Effector CD8-positive, alpha-beta T cell (primary cell): ENCODE data around the gene KANTR.
"Not testable (repeated sequence)": the region's sequence is repeated elsewhere in the genome, so short reads cannot be mapped to it uniquely, and the experiment has no call there.

Source experiments
- DNase-seq: peaks from one replicate; lab custom pipeline; 2025; lab: John Stamatoyannopoulos, UW

Gene KANTR

DNA sequence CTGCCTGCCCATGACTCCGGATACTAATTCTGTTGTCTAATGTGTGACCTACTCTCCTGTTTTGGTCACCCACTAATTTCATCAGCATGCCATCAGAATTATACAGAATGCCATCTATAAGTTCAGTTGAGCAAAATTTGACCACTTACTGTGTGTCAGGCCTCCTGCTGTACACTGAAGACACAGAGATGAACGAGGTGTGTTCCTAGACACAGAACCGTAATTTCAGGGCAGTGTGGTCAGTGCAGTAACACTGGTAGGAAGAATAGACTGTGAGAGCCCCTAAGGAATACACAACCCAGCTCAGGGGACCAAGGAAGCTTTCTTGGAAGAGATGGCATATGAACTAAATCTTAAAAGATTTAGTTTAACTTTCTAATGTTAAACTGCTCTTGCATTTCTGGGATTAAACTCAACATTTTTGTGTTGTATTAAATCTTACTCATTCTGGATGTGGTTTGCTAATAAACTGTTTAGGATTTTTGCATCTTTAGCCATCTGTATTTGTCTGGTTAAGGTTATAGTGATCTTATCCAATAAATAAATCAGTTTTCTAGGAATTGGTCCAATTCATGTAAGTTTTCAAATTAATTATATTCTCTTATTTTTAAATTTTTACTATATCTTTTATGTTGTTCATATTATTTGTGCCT lies 34.3 kb downstream of the KANTR start:
- no peak for DNase-seq

DNA sequence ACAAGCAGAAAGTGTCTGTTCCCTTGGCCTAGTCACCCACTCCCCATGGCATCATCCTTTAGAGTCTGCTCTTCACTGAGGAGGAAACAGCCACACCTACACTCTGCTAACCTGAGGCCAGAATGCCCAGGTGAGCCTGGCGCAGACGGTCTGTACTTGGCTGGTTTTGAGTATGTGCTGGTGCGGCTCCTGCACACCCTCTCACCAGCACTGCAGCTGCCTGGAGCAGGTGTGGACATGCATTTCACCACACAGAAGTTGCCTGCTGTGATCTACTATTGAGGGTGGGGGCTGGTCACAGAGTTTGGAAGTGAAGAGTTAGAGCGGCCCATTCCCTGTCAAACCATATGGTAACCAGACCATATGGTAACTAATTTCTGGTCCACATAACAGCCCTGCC lies 39.5 kb downstream of the KANTR start:
- no peak for DNase-seq

DNA sequence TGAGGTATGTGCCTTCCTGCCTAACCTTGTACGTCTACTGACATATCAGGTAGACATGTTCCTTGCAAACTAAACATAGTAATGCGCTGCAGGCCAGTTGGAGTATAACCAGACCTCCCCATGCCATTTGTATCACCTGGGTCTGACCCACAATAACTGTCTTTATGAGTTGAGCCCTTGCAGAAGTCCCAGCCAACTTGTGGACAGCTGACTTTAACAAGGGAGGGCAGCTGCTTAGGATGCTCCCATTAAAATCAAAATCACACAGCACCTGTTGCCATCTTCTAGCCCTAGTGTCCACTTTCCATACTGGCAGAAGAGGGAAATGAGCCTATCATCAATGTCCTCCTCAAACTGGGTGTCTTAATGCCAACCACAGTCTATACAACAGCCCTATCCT lies 41.6 kb downstream of the KANTR start:
- no peak for DNase-seq

DNA sequence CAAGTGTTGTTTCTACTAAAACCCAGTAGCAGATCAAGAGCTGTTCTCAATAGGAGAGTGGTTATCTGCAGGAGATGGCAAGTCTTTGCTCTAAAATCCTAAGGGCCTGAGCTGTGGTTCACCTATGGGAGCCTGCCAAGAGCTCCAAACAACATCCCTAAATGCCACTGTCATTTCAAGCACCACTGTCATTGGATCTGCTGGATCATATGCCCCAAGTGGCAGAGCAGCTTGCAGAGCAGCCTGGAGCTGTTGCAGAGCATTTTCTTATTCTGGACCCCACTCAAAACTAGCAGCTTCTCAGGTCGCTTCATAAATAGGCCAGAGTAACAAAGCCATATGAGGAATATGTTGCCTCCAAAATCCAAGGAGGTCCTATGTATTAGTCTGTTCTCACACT lies 59.6 kb downstream of the KANTR start:
- no peak for DNase-seq

DNA sequence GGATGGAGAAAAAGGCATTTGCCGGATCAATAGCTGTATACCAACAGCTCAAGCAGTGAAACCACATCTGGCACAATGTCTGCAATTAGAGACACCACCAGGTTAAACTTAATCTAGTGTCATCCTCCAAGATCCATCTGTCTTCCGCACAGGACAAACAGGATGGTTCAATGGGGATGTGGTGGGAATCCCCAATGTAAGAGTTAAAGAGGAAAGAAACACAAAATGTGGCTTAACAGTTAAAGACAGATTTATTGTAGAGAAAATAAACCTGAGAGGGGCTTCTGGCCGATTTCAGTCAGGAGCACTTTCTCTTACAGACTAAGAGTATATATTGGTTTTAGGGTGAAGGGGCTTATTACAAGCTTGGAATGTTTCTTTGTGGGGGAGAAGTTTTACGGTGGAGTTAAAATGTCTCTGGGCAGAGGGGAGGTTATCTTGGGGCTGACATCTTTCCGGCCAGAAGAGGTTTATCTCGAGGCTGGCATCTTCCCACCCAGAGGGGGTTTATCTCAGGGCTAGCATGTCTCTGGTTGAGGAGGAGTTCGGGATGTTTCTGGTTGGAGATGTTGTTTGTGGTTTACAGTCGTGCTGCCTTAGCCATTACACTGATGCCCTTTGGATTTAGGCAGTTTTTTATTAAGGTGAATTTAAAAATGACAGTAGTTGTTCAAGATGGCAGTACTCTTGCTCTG lies 61.7 kb downstream of the KANTR start:
- no peak for DNase-seq

DNA sequence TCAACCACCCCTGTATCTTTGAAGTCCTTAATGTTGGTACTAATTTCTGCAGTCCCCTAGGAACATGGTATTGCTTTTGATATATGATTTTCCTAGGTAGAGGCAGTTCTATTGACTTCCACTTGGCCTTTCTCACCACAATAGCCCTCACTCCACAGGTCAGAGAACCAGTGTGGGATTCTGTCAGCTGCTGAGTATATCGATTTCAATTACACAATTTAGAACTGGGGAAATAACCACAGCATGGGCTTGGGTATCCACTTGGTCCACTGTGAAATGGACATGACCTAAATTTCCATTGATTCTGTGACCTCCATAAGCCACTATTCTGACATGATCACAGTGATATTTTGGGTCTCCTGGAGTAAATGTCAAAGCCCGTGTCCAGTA lies 62.3 kb downstream of the KANTR start:
- no peak for DNase-seq

DNA sequence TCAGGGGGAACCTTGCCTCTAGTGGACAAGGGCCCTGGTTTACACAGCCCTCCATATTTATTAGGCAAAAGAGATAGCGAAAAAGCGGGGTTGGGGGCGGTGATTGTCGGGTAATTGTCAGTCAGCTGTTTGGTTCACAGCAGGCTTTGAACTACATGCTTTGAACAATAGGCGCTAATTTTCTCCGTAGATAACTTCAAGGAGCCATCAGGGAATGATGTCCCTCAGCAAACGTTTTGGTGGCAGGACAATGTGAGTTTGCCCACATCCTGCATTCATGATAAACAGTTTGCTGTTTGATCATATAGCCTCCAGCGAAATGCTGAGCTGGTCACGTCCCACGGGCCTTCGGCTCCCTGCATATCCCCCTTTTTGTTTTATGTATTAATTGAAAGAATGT lies 65.2 kb downstream of the KANTR start:
- no peak for DNase-seq

DNA sequence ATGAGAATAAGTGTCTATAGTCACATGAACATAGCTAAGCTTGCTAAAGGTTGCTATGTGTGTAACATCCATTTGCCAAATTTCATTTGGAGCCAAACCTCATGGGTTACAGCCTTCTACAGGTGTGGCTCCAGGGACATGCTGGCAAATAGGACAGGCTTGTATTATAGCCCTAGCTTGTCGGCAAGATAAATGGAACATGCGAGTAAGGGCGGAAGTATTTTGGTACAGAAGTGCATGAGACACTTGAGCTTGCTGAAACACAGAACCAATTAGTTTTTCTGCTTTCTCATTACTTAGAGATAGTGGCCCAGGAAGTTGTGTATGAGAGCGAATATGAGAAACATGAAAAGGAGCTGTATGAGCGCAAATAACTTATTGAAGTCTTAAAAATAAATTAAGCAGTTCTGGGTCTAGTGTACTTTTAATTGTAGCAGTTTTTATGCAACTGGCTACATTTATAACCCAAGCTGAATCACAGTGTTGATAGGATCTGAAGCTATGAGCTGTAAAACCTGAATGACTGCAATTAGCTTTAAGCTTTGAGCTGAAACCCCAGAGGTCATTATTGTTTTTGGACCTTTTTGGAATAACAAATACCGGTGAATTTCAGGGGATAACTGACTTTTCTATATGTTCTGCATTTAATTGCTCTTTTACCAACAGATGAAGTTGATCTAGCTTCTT lies 66.5 kb downstream of the KANTR start:
- no peak for DNase-seq

DNA sequence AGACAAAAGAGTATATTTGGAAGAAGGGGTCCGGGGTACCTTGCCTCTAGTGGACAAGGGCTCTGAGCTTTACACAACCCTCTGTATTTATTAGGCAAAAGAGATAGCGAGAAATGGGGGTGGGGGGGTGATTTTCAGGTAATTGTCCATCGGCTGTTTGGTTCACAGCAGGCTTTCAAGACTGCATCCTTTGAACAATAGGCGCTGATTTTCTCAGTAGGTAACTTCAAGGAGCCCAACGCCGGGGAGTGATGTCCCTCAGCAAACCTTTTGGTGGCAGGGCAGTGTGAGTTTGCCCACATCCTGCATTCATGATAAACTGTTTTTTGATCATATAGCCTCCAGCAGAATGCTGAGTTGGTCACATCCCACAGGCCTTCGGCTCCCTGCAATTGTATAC lies 69.5 kb downstream of the KANTR start:
- DNase-seq = no peak

DNA sequence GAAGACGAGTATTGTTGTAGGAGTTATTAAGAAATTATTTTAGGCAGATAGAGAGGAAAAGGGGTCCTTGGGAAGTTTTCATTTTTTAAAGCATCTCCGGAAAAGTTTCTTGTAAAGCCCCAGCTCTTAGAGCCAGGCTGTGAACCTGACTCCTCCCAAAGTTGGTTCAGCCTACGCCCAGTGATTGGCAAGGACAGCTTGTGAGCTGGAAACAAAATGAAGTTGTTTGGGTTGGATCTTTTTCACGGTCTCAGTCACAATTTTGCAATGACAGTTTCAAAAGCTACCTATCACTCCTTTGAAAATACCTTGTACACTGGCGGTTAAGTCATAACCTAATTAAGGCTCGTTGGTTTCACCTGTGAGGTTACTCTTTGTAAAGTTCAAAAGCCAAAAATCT lies 70.6 kb downstream of the KANTR start:
- DNase-seq = not testable (repeated sequence)

DNA sequence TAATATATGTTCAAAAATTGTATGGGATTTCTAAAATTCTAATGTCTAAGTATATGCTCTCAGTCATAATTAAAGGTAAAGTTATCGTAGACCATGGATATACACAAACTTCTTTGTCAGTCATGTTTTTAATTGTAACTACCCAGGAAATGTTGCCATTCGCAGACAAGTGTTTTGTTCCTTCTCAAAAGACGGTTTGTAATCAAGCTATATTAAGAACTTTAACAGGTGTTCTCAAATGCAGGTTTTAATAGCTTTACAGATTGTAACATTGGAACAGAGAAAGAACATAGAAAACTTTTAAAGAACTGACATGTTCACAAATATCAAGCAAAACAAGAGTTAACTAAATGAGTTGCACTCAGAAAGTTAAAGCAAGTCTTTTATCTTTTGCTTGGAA lies 72.2 kb downstream of the KANTR start:
- DNase-seq = no peak

DNA sequence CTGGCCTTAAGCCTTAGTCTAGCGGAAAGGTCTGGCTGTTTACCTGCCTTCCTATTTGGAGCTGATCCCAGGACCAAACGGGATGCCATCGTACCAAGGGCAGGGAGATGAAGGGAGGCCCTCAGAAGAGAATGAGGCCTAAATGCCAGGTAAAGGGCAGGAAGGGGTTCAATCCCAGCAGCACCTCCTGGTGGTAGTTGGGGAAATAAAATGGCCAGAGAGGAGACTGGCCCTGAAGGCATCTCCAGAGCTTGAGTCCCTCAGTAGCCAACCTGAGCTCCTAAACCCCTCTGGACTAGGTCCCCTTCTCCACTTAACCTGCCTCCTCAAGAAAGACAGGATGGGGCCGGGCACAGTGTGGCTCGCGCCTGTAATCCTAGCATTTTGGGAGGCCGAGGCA lies 77.4 kb downstream of the KANTR start:
- no peak for DNase-seq
